Astrocyte of the cerebellum (primary cell): ENCODE data around the gene PRPF40A.
"Not testable (repeated sequence)": the region's sequence is repeated elsewhere in the genome, so short reads cannot be mapped to it uniquely, and the experiment has no call there.

Experiments used
- DNase-seq: peaks from one replicate; pipeline ENCODE4 v3.0.0-alpha.2; 2011; ENCODE audit warnings: low read depth
- H3K4me3 ChIP-seq: 2 replicates; pipeline ENCODE4 v1.5.1; 2011; ENCODE audit warnings: mild to moderate bottlenecking, low read depth, low read length, moderate library complexity
- in situ Hi-C: cut with HindIII; loops from 2 replicates; pipeline ENCODE4 v1.10.0; 2017; ENCODE audit warnings: low sequenced_read_pairs
- TF ChIP-seq, protein P1 (sequence below): IDR thresholded peaks from 2 replicates; pipeline ENCODE4 v1.5.1; 2012; ENCODE audit warnings: low read length, low read depth, moderate library complexity, mild to moderate bottlenecking; ENCODE audit errors: missing control alignments

PRPF40A gene

DNA sequence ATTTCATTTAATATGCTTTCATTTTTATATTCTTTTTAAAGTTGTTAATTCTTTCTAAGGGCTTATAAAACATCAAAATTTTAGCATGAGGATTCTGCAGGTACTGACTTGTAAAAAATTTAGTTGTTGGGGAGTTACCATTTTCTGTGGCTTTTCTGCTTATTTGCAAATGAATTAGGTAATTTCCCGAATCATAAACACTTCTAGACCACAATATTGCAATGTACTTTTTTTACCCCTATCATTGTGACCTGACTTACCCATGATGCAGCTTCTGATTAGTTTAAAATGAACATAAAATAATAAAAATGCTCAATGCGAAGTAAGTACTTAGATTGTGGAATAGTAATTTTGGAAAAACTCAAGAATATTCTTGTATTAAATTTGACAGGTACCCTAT, 12.6 kb upstream of the PRPF40A start:
- in situ Hi-C loops, result no loop called here
- DNase-seq, result no peak
- no peak overlapping the region for H3K4me3 ChIP-seq
- TF ChIP-seq, protein P1, sequence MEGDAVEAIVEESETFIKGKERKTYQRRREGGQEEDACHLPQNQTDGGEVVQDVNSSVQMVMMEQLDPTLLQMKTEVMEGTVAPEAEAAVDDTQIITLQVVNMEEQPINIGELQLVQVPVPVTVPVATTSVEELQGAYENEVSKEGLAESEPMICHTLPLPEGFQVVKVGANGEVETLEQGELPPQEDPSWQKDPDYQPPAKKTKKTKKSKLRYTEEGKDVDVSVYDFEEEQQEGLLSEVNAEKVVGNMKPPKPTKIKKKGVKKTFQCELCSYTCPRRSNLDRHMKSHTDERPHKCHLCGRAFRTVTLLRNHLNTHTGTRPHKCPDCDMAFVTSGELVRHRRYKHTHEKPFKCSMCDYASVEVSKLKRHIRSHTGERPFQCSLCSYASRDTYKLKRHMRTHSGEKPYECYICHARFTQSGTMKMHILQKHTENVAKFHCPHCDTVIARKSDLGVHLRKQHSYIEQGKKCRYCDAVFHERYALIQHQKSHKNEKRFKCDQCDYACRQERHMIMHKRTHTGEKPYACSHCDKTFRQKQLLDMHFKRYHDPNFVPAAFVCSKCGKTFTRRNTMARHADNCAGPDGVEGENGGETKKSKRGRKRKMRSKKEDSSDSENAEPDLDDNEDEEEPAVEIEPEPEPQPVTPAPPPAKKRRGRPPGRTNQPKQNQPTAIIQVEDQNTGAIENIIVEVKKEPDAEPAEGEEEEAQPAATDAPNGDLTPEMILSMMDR, result no peak

DNA sequence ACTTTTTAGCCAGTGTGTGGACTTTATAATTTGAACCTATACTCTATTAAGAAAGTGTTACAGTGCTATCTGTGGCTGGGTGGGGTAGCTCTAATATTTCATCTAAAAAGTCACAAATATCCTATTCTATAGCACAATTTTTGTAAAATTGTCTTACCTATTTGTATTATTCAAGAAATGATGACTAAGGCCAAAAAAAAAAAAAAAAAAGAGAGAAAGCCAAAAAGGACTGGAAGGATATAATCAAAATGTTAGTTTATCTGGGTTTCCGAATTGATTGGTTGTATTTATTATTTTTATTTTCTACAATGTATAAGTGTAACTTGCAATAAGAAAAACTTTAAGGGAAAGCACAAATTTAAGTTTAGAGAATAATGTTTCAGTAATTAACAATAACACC, 6.7 kb upstream of the PRPF40A start:
- DNase-seq, result no peak
- TF ChIP-seq, protein P1, result no peak
- no peak overlapping the region for H3K4me3 ChIP-seq
- in situ Hi-C loops, result no loop called here

DNA sequence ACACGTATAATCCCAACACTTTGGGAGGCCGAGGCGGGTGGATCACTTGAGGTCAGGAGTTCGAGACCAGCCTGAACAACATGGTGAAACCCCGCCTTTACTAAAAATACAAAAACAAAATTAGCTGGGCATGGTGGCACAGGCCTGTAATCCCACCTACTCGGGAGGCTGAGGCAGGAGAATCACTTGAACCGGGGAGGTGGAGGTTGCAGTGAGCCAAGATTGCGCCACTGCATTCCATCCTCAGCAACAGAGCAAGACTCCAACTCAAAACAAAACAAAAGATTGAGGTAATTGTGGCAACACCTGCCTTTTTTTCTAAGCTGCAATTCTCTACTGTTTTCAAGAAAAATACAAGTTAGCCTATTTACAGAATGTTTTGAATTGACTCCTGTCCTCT, 5.4 kb upstream of the PRPF40A start:
- H3K4me3 ChIP-seq, DNase-seq, in situ Hi-C loops: not testable (repeated sequence)

DNA sequence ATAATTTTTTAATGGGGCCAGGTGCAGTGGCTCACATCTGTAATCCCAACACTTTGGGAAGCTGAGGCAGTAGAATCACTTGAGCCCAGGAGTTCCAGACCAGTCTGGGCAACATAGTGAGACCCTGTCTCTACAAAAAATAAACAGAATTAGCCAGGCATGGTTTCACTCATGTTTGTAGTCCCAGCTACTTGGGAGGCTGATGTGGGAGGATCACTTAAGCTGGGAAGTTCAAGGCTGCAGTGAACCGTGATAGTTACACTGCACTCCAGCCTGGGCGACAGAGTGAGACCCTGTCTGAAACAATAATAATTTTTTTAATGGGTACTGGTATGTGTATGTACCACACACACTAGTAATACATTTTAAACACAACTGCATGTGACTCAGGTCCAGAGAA, 3.5 kb upstream of the PRPF40A start:
- TF ChIP-seq, protein P1, result no peak
- no peak for DNase-seq
- in situ Hi-C loops, result no loop called here
- H3K4me3 ChIP-seq, result no peak overlapping the region

DNA sequence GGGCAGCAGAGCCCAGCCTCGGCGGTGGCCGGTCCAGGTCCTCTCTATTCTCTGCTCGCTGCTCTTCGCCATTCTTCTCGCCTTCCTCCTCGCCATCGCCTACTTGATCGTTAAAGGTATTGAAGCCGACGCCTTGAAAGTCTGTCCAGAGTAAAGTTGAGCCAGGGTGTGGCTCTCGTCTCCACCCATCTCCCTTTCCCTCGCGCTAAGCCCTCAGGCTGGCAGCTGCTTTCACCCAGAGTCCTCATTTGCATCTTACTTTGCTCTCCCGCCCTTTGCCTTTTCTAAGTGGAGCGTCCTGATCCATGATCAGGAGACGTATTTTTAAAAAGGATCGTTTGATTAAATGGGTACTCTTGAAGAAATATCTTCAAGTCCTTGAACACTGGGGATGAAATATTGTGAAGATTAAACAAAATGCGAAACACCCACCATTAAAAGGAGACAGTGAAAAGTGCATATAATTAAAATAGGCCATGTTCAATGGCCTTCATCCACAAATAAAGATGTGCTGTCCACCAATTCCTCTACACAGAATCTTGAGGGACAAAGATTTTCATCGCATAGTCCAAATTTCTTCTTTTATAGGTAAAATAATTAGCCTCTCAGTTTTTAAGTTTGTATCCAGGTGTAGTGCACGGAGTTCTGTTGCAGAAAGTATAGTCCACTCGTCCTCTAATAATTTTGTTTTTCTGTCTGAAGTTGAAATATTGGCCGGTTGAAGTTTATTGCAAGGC, 1.8 kb upstream of the PRPF40A start:
- peak overlapping the region; percentile 95 for H3K4me3 ChIP-seq
- TF ChIP-seq, protein P1, result no peak
- DNase-seq, result no peak
- in situ Hi-C loops, result no loop called here

DNA sequence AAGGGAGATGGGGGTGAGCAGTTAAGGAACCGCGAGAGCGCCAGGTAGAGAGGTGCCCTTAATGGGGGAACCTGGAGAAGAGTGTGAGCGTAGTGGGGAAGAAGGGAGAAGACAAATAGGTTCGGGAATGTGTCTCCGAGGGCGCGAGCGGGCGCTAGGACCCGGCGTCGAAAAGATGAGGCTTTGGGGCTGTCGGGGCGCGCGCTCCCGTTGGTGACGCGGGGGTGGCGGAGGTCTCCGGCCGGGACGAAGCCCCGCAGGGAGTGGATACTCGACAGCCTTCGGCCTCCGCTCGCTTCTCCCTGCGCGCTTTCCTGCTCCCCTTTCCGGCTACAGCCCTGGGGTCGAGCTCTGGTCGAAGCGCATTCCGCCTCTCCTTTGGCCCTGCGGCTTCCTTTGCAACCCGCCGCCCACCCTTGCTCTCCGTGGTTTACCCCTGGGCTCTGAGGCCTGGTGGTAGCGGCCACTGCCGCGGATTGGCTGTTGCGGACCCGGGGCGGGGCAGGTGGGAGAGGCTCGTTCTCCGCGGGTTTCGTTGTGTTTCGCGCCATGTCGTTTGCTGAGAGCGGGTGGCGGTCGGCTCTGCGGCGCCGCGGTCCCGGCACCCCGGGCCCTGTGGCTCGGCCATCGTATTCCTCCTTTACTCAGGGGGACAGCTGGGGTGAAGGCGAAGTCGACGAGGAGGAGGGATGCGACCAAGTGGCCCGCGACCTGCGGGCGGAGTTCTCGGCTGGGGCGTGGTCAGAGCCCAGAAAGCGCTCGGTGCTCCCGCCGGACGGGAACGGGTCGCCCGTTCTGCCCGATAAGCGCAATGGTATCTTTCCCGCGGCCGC, 1.0 kb upstream of the PRPF40A start, which contains the start of gene ARL6IP6:
Gene ARL6IP6 (plus strand): TSS at position 545 of the 833 bp plus-strand sequence. CDS start 5 bp downstream, at position 550.
- TF ChIP-seq, protein P1, result no peak
- in situ Hi-C loops, result no loop called here
- H3K4me3 ChIP-seq, result peak within 1 kb of the TSS; percentile 95
- peak; percentile 66 for DNase-seq

DNA sequence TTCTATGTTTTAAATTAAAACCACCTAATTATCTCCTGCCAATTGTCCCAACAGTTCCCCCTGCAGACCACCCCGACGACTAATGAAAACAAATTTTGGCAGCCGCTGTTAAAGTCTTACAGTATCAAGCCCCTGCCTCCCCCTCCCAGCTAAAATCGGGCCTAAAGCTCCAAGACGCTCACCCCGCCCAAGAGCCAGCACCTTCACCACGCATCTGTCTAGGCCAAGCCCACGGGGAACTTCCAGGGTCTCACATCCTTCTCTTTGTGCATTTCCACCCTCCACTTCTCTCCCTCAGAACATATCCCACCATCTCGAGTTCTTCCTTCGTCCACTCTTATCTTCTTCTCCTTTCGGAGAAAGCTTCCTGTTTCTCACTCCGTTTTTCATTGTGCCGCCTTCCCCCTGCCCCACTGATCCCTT, 445 bp downstream of the PRPF40A start:
- TF ChIP-seq, protein P1, result no peak
- peak overlapping the region; percentile 95 for H3K4me3 ChIP-seq
- DNase-seq, result no peak
- in situ Hi-C loops, result no loop called here
